ENCODE data around the gene ATP10D.

- TF ChIP-seq CTCF (IDR thresholded peaks at IDR 0.05; ENCODE audit: low read depth, low read length) (no peak), MYC (IDR thresholded peaks at IDR 0.05; ENCODE audit: low read depth, low read length) (no peak)
Observed at GRCh38 chr4:47483745-47484144, 1.3 kb upstream of the ATP10D start.

Data from NB4 (cell line).